Esophagus (tissue), 2 donors: ENCODE data around the gene GPR52. TPM values are rescaled to one million over a fixed set of nuclear protein-coding genes. Genes with fewer than 3 reads are reported as not detected.

Source experiments
- H3K27ac ChIP-seq, 2 donors: one replicate each; pipeline ENCODE4 v1.5.1; 2013; ENCODE audit warnings: low read depth in 2 of 2, mild to moderate bottlenecking in 2 of 2, inconsistent platforms in 1 of 2, low read length in 1 of 2, moderate library complexity in 1 of 2
- H3K27me3 ChIP-seq, 2 donors: one replicate each; pipeline ENCODE4 v1.6.1; 2013; ENCODE audit warnings: low read length in 2 of 2, control low read depth in 1 of 2, mild to moderate bottlenecking in 1 of 2; ENCODE audit not compliant: insufficient read depth in 2 of 2, control insufficient read depth in 1 of 2
- H3K36me3 ChIP-seq, 2 donors: one replicate each; pipeline ENCODE4 v1.6.1; 2013; ENCODE audit warnings: low read length in 1 of 2; ENCODE audit not compliant: control insufficient read depth in 2 of 2, insufficient read depth in 2 of 2
- H3K4me1 ChIP-seq, 2 donors: one replicate each; pipeline ENCODE4 v1.6.1; 2013; ENCODE audit warnings: low read length in 1 of 2; ENCODE audit not compliant: control insufficient read depth in 2 of 2, insufficient read depth in 2 of 2
- H3K4me3 ChIP-seq, 2 donors: one replicate each; pipeline ENCODE4 v1.5.1; 2013; ENCODE audit warnings: low read length in 2 of 2, mild to moderate bottlenecking in 2 of 2, low read depth in 1 of 2, moderate library complexity in 1 of 2
- H3K9me3 ChIP-seq, 2 donors: one replicate each; pipeline ENCODE4 v1.6.1; 2013; ENCODE audit warnings: mild to moderate bottlenecking in 2 of 2, low read depth in 1 of 2, low read length in 1 of 2, moderate library complexity in 1 of 2; ENCODE audit not compliant: control insufficient read depth in 2 of 2, insufficient read depth in 1 of 2
- WGBS, 2 donors: extraction: QIAGEN DNeasy Blood & Tissue Kit; methylation state at CpG; one replicate each; pipeline ENCODE4 v1.1.7; 2013; 5-methylcytosine and 5-hydroxymethylcytosine counted together
- polyA plus RNA-seq, 2 donors: library from polyadenylated mRNA; stranded (reverse); fragments of 200-250 nt; gene quantifications; one replicate each; pipeline ENCODE4 v1.2.3, GENCODE V29; 2013
- donor health status: healthy with polysubstance abuse.
- donor health status: Bipolar disorder and iron deficiency.

Gene GPR52
- polyA plus RNA-seq, 2 donors, result 0.05 to 0.18 TPM

- Histone ChIP-seq H3K4me1 (no peaks in the 10 kb centered on the region), H3K4me3 (no peak overlapping the region), H3K36me3 (no peaks in the 10 kb centered on the region), H3K9me3 (no peaks in the 10 kb centered on the region), H3K27ac (no peak overlapping the region), H3K27me3 (no peaks in the 10 kb centered on the region)
- WGBS, 2 donors, result 69 to 78% methylated on average over 5 of the region's 5 CpGs
These were observed 743 bp downstream of the GPR52 start for GRCh38 chr1:174448531-174448883.

GRCh38 chr1:174448974-174449373 is 1.2 kb downstream of the GPR52 start:
- WGBS, 2 donors, result 63 to 73% methylated on average over 5 of the region's 5 CpGs
- no peaks in the 10 kb centered on the region for H3K9me3 ChIP-seq

GRCh38 chr1:174451408-174451807 is 3.6 kb downstream of the GPR52 start:
- Histone ChIP-seq H3K4me1 (no peaks in the 10 kb centered on the region), H3K27me3 (no peaks in the 10 kb centered on the region), H3K4me3 (no peak overlapping the region), H3K9me3 (no peaks in the 10 kb centered on the region), H3K36me3 (no peaks in the 10 kb centered on the region), H3K27ac (no peak overlapping the region)
- WGBS, 2 donors, result 90 to 91% methylated on average over 6 of the region's 6 CpGs

More at GRCh38 chr1:174448974-174449373, 1.2 kb downstream of the GPR52 start:
- Histone ChIP-seq H3K27ac (no peak overlapping the region), H3K36me3 (no peaks in the 10 kb centered on the region), H3K27me3 (no peaks in the 10 kb centered on the region), H3K4me3 (no peak overlapping the region), H3K4me1 (no peaks in the 10 kb centered on the region)

GRCh38 chr1:174465855-174466254 is 18.1 kb downstream of the GPR52 start:
- WGBS, 2 donors, result 97 to 100% methylated on average over 2 of the region's 2 CpGs
- H3K27ac ChIP-seq, result no peak overlapping the region
- no peaks in the 10 kb centered on the region for H3K4me1 ChIP-seq
- no peaks in the 10 kb centered on the region for H3K27me3 ChIP-seq
- no peaks in the 10 kb centered on the region for H3K36me3 ChIP-seq
- H3K9me3 ChIP-seq, result no peaks in the 10 kb centered on the region
- H3K4me3 ChIP-seq, result no peak overlapping the region

GRCh38 chr1:174466607-174467006 is 18.8 kb downstream of the GPR52 start:
- WGBS, 2 donors, result 97% methylated on average over 8 of the region's 8 CpGs
- Histone ChIP-seq H3K27ac (no peak overlapping the region), H3K4me3 (no peak overlapping the region), H3K27me3 (no peaks in the 10 kb centered on the region), H3K36me3 (no peaks in the 10 kb centered on the region), H3K9me3 (no peaks in the 10 kb centered on the region), H3K4me1 (no peaks in the 10 kb centered on the region)

- H3K4me3 ChIP-seq, result no peak overlapping the region
- no peaks in the 10 kb centered on the region for H3K36me3 ChIP-seq
These were observed 21.3 kb downstream of the GPR52 start for GRCh38 chr1:174469052-174469451.

GRCh38 chr1:174469687-174470086 is 21.9 kb downstream of the GPR52 start:
- Histone ChIP-seq H3K27me3 (no peaks in the 10 kb centered on the region), H3K27ac (no peak overlapping the region), H3K9me3 (no peaks in the 10 kb centered on the region), H3K4me1 (no peaks in the 10 kb centered on the region), H3K4me3 (no peak overlapping the region), H3K36me3 (no peaks in the 10 kb centered on the region)
- 30 to 47% methylated on average over 1 of the region's 1 CpG for WGBS, 2 donors

More at GRCh38 chr1:174469052-174469451, 21.3 kb downstream of the GPR52 start:
- 62% methylated on average over 2 of the region's 2 CpGs for WGBS, 2 donors
- H3K27ac ChIP-seq, result no peak overlapping the region
- no peaks in the 10 kb centered on the region for H3K9me3 ChIP-seq
- no peaks in the 10 kb centered on the region for H3K27me3 ChIP-seq
- no peaks in the 10 kb centered on the region for H3K4me1 ChIP-seq

- Histone ChIP-seq H3K4me3 (no peak overlapping the region), H3K36me3 (no peaks in the 10 kb centered on the region), H3K4me1 (no peaks in the 10 kb centered on the region), H3K27ac (no peak overlapping the region), H3K9me3 (no peaks in the 10 kb centered on the region), H3K27me3 (no peaks in the 10 kb centered on the region)
- WGBS, 2 donors, result 95 to 100% methylated on average over 1 of the region's 1 CpG
These were observed 31.5 kb downstream of the GPR52 start for GRCh38 chr1:174479281-174479680.

- 74 to 80% methylated on average over 1 of the region's 1 CpG for WGBS, 2 donors
These were observed 32.6 kb downstream of the GPR52 start for GRCh38 chr1:174480324-174480723.

GRCh38 chr1:174491606-174492005 is 43.8 kb downstream of the GPR52 start:
- H3K36me3 ChIP-seq, result no peaks in the 10 kb centered on the region
- no peaks in the 10 kb centered on the region for H3K4me1 ChIP-seq
- H3K27ac ChIP-seq, result no peak overlapping the region
- no peak overlapping the region for H3K4me3 ChIP-seq
- no peaks in the 10 kb centered on the region for H3K9me3 ChIP-seq
- 87 to 97% methylated on average over 2 of the region's 2 CpGs for WGBS, 2 donors
- no peaks in the 10 kb centered on the region for H3K27me3 ChIP-seq

More at GRCh38 chr1:174480324-174480723, 32.6 kb downstream of the GPR52 start:
- Histone ChIP-seq H3K27ac (no peak overlapping the region), H3K9me3 (no peaks in the 10 kb centered on the region), H3K4me1 (no peaks in the 10 kb centered on the region), H3K4me3 (no peak overlapping the region), H3K27me3 (no peaks in the 10 kb centered on the region), H3K36me3 (no peaks in the 10 kb centered on the region)
